Astrocyte (in vitro differentiated cells and primary cell): Measurements from ENCODE around the gene LIPT2. TPM values are rescaled to one million over a fixed set of nuclear protein-coding genes. Genes with fewer than 3 reads are reported as not detected.

Source experiments
- DNase-seq: peaks from one replicate; pipeline ENCODE4 v3.0.0-alpha.2; 2010; ENCODE audit warnings: low read depth
- FAIRE-seq: peaks from 2 replicates; lab custom pipeline; 2011; peaks lifted over from hg19 to GRCh38; lab: Jason Lieb, UNC
- H2AFZ ChIP-seq: 2 replicates; pipeline ENCODE4 v1.6.0; 2012; ENCODE audit warnings: low read depth, low read length, inconsistent platforms
- H3K27ac ChIP-seq: 2 replicates; pipeline ENCODE4 v1.5.1; 2011; ENCODE audit warnings: low read depth, low read length, inconsistent platforms
- H3K27me3 ChIP-seq: 2 replicates; pipeline ENCODE4 v1.6.0; 2011; ENCODE audit warnings: low read length, inconsistent platforms; ENCODE audit not compliant: insufficient read depth
- H3K36me3 ChIP-seq: 2 replicates; pipeline ENCODE4 v1.5.1; 2011; ENCODE audit warnings: low read length, inconsistent platforms; ENCODE audit not compliant: insufficient read depth
- H3K4me1 ChIP-seq: 2 replicates; pipeline ENCODE4 v1.5.1; 2011; ENCODE audit warnings: low read length, inconsistent platforms; ENCODE audit not compliant: insufficient read depth
- H3K4me2 ChIP-seq: 2 replicates; pipeline ENCODE4 v1.6.0; 2012; ENCODE audit warnings: low read length, inconsistent platforms
- H3K4me3 ChIP-seq: 2 replicates; pipeline ENCODE4 v1.5.1; 2011; ENCODE audit warnings: low read depth, mild to moderate bottlenecking, low read length, inconsistent platforms; ENCODE audit not compliant: insufficient read depth
- H3K79me2 ChIP-seq: 2 replicates; pipeline ENCODE4 v1.6.0; 2012; ENCODE audit warnings: mild to moderate bottlenecking, low read length, inconsistent platforms; ENCODE audit not compliant: insufficient read depth
- H3K9ac ChIP-seq: 2 replicates; pipeline ENCODE4 v1.6.0; 2012; ENCODE audit warnings: mild to moderate bottlenecking, low read length, inconsistent platforms
- H3K9me3 ChIP-seq: 2 replicates; pipeline ENCODE4 v1.5.1; 2012; ENCODE audit warnings: low read depth, mild to moderate bottlenecking, low read length, inconsistent platforms; ENCODE audit not compliant: insufficient read depth
- H4K20me1 ChIP-seq: 2 replicates; pipeline ENCODE4 v1.6.0; 2012; ENCODE audit warnings: low read length, inconsistent platforms; ENCODE audit not compliant: insufficient read depth
- H3K27ac Mint-ChIP-seq: one replicate; pipeline ENCODE4 v1.8.0; 2021; ENCODE audit warnings: mild to moderate bottlenecking, mixed read lengths; ENCODE audit not compliant: unreplicated experiment
- H3K27me3 Mint-ChIP-seq: one replicate; pipeline ENCODE4 v1.8.0; 2021; ENCODE audit warnings: low read depth, mixed read lengths; ENCODE audit not compliant: unreplicated experiment
- H3K36me3 Mint-ChIP-seq: one replicate; pipeline ENCODE4 v1.8.0; 2021; ENCODE audit warnings: low read depth, mixed read lengths; ENCODE audit not compliant: unreplicated experiment
- H3K4me1 Mint-ChIP-seq: one replicate; pipeline ENCODE4 v1.8.0; 2021; ENCODE audit warnings: low read depth, mixed read lengths; ENCODE audit not compliant: unreplicated experiment
- H3K4me3 Mint-ChIP-seq: one replicate; pipeline ENCODE4 v1.8.0; 2021; ENCODE audit warnings: mild to moderate bottlenecking, moderate library complexity, mixed read lengths; ENCODE audit not compliant: unreplicated experiment
- H3K9me3 Mint-ChIP-seq: one replicate; pipeline ENCODE4 v1.8.0; 2021; ENCODE audit warnings: mild to moderate bottlenecking, mixed read lengths; ENCODE audit not compliant: unreplicated experiment
- EZH2 ChIP-seq: IDR thresholded peaks from 2 replicates; pipeline ENCODE4 v1.6.1; 2012; ENCODE audit warnings: mild to moderate bottlenecking, low read length, inconsistent platforms; ENCODE audit not compliant: insufficient read depth
- total RNA-seq: library from RNA; stranded (reverse); gene quantifications from 2 replicates; pipeline ENCODE4 v1.2.1, GENCODE V29; 2021
- TF ChIP-seq, protein P1 (sequence below): IDR thresholded peaks from 2 replicates; pipeline ENCODE4 v1.5.1; 2011; ENCODE audit warnings: low read depth, mild to moderate bottlenecking, inconsistent platforms, low read length, moderate library complexity; ENCODE audit not compliant: insufficient read depth

Gene LIPT2
- total RNA-seq, 1 donor from 2014 or later, result 2.0 TPM

GRCh38 chr11:74473382-74474173 lies 19.9 kb downstream of the LIPT2 start:
- H3K27me3 Mint-ChIP-seq, result peaks cover 27% of the 10 kb centered on the region
- H3K27ac ChIP-seq, result no peak overlapping the region
- no peak for TF ChIP-seq EZH2
- TF ChIP-seq, protein P1, sequence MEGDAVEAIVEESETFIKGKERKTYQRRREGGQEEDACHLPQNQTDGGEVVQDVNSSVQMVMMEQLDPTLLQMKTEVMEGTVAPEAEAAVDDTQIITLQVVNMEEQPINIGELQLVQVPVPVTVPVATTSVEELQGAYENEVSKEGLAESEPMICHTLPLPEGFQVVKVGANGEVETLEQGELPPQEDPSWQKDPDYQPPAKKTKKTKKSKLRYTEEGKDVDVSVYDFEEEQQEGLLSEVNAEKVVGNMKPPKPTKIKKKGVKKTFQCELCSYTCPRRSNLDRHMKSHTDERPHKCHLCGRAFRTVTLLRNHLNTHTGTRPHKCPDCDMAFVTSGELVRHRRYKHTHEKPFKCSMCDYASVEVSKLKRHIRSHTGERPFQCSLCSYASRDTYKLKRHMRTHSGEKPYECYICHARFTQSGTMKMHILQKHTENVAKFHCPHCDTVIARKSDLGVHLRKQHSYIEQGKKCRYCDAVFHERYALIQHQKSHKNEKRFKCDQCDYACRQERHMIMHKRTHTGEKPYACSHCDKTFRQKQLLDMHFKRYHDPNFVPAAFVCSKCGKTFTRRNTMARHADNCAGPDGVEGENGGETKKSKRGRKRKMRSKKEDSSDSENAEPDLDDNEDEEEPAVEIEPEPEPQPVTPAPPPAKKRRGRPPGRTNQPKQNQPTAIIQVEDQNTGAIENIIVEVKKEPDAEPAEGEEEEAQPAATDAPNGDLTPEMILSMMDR, result no peak
- H2AFZ ChIP-seq, result no peak overlapping the region
- H3K9ac ChIP-seq, result no peak overlapping the region
- H3K36me3 Mint-ChIP-seq, result peaks cover 1% of the 10 kb centered on the region
- no peak overlapping the region for H3K4me2 ChIP-seq
- H3K9me3 Mint-ChIP-seq, result peaks cover 3% of the 10 kb centered on the region
- no peaks in the 10 kb centered on the region for H3K4me1 ChIP-seq
- no peak overlapping the region for H3K4me3 ChIP-seq
- no peaks in the 10 kb centered on the region for H3K36me3 ChIP-seq
- H3K27ac Mint-ChIP-seq, result no peak overlapping the region
- no peak for FAIRE-seq
- H3K79me2 ChIP-seq, result no peaks in the 10 kb centered on the region
- no peaks in the 10 kb centered on the region for H4K20me1 ChIP-seq
- no peak for DNase-seq
- no peaks in the 10 kb centered on the region for H3K9me3 ChIP-seq
- H3K4me1 Mint-ChIP-seq, result no peaks in the 10 kb centered on the region
- no peaks in the 10 kb centered on the region for H3K27me3 ChIP-seq
- no peak overlapping the region for H3K4me3 Mint-ChIP-seq

DNA sequence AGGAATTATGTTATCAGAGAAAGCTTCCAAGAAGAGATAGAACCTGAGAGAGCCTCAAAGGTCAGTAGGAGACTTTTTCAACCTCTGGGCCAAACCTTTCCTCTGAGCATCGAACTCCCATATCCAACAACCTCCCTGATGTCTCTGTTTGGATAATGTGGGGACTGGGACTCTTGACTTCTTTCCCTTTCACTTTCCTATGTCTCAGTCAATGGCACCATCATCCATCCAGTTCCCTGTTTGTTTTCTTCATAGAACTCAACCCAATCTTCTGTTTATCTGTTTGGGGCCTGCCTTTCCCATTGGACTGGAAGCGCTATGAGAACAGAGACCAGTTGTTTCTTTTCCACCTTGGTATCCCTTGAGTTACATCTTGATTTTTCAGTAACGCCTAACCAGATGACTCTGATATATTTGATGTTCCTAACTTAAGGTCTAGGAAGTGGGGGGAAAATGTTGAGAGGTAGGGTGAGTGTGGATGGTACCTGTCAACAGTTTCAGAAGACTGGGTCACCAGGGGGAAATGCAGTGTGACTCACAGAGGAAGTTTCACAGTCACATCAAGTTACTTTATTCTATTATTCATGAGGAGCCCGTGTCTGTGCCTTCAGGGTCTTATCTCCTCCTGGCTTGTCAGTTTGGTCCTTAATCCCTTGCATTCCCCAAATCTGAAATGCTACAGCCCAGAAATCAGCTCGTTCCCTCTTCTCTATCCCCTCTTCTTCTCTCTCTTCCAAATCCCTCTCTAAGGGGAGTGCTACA lies 21.7 kb downstream of the LIPT2 start:
- Mint-ChIP-seq H3K27ac (no peak overlapping the region), H3K27me3 (peaks cover 37% of the 10 kb centered on the region)

More for the DNA sequence above, 21.7 kb downstream of the LIPT2 start:
- no peaks in the 10 kb centered on the region for H3K79me2 ChIP-seq
- H3K36me3 Mint-ChIP-seq, result peaks cover 1% of the 10 kb centered on the region
- H3K4me1 ChIP-seq, result peaks cover 11% of the 10 kb centered on the region
- H4K20me1 ChIP-seq, result no peaks in the 10 kb centered on the region
- FAIRE-seq (no peak), DNase-seq (no peak)
- no peak overlapping the region for H3K4me2 ChIP-seq
- H2AFZ ChIP-seq, result no peak overlapping the region
- no peak overlapping the region for H3K27ac ChIP-seq
- peaks cover 3% of the 10 kb centered on the region for H3K9me3 Mint-ChIP-seq
- H3K9me3 ChIP-seq, result no peaks in the 10 kb centered on the region
- H3K4me3 ChIP-seq, result no peak overlapping the region
- no peaks in the 10 kb centered on the region for H3K4me1 Mint-ChIP-seq
- H3K27me3 ChIP-seq, result no peaks in the 10 kb centered on the region
- no peaks in the 10 kb centered on the region for H3K36me3 ChIP-seq
- no peak overlapping the region for H3K4me3 Mint-ChIP-seq
- no peak overlapping the region for H3K9ac ChIP-seq
- TF ChIP-seq, protein P1, result no peak
- no peak for TF ChIP-seq EZH2
